ENCODE data around the gene FOSL2. TPM values are rescaled to one million over a fixed set of nuclear protein-coding genes. Genes with fewer than 3 reads are reported as not detected.
A peak's percentile ranks its signal among the peaks of the same experiment; 100 is the strongest.

The FOSL2 gene
- total and polyA plus RNA-seq, 4 donors: 23.5 to 97.9 (median 68.5) TPM

- peaks cover 27 to 75% (median 48%) of the 10 kb centered on the region in 4 donors for H3K36me3 ChIP-seq (ENCODE audit: control insufficient read depth in 4 of 4, insufficient read depth in 4 of 4, low read length in 4 of 4)
- H3K4me3 ChIP-seq: no peak overlapping the region
- H3K27ac ChIP-seq (ENCODE audit: low read depth in 1 of 2, low read length in 1 of 2): no peak overlapping the region
- H3K27me3 ChIP-seq (ENCODE audit: control insufficient read depth in 3 of 3, insufficient read depth in 3 of 3, low read length in 2 of 3): no peaks in the 10 kb centered on the region
- 94 to 95% methylated on average over 3 of the region's 3 CpGs for WGBS, 2 donors
- DNase-seq (no peak), ATAC-seq (ENCODE audit: insufficient read depth, low FRiP score) (no peak)
- no peak for TF ChIP-seq CTCF (IDR thresholded peaks at IDR 0.05; ENCODE audit: control extremely low read depth, extremely low read depth)
- no peak overlapping the region for H3K9ac ChIP-seq (ENCODE audit: insufficient read depth in 1 of 2, low read length in 2 of 2)
- no peaks in the 10 kb centered on the region for H3K9me3 ChIP-seq (ENCODE audit: control insufficient read depth in 4 of 4, insufficient read depth in 3 of 4, low read length in 3 of 4)
- peaks cover 0 to 17% (median 3%) of the 10 kb centered on the region in 5 donors for H3K4me1 ChIP-seq (ENCODE audit: control insufficient read depth in 5 of 5, insufficient read depth in 5 of 5, low read length in 5 of 5)
Observed at GRCh38 chr2:28405537-28405936, 12.9 kb downstream of the FOSL2 start.

GRCh38 chr2:28406276-28407096 lies 13.8 kb downstream of the FOSL2 start:
- peak; percentile 67 for ATAC-seq (ENCODE audit: insufficient read depth, low FRiP score)
- H3K9ac ChIP-seq (ENCODE audit: insufficient read depth in 1 of 2, low read length in 2 of 2): no peak overlapping the region
- WGBS, 2 donors: 64 to 69% methylated on average over 16 of the region's 16 CpGs
- no peaks in the 10 kb centered on the region for H3K9me3 ChIP-seq (ENCODE audit: control insufficient read depth in 4 of 4, insufficient read depth in 3 of 4, low read length in 3 of 4)
- no peaks in the 10 kb centered on the region for H3K27me3 ChIP-seq (ENCODE audit: control insufficient read depth in 3 of 3, insufficient read depth in 3 of 3, low read length in 2 of 3)
- peak overlapping the region in 1 of 2 donors; percentile 29 for H3K27ac ChIP-seq (ENCODE audit: low read depth in 1 of 2, low read length in 1 of 2)
- TF ChIP-seq CTCF (IDR thresholded peaks at IDR 0.05; ENCODE audit: control extremely low read depth, extremely low read depth): no peak
- DNase-seq: no peak
- peaks cover 0 to 14% (median 3%) of the 10 kb centered on the region in 5 donors for H3K4me1 ChIP-seq (ENCODE audit: control insufficient read depth in 5 of 5, insufficient read depth in 5 of 5, low read length in 5 of 5)
- peaks cover 32 to 79% (median 47%) of the 10 kb centered on the region in 4 donors for H3K36me3 ChIP-seq (ENCODE audit: control insufficient read depth in 4 of 4, insufficient read depth in 4 of 4, low read length in 4 of 4)
- no peak overlapping the region for H3K4me3 ChIP-seq

- Histone ChIP-seq H3K36me3 (ENCODE audit: control insufficient read depth in 4 of 4, insufficient read depth in 4 of 4, low read length in 4 of 4) (peaks cover 35 to 81% (median 53%) of the 10 kb centered on the region in 4 donors), H3K9ac (ENCODE audit: insufficient read depth in 1 of 2, low read length in 2 of 2) (no peak overlapping the region), H3K9me3 (ENCODE audit: control insufficient read depth in 4 of 4, insufficient read depth in 3 of 4, low read length in 3 of 4) (no peaks in the 10 kb centered on the region), H3K4me3 (no peak overlapping the region), H3K27me3 (ENCODE audit: control insufficient read depth in 3 of 3, insufficient read depth in 3 of 3, low read length in 2 of 3) (no peaks in the 10 kb centered on the region), H3K27ac (ENCODE audit: low read depth in 1 of 2, low read length in 1 of 2) (peak overlapping the region in 1 of 2 donors; percentile 29), H3K4me1 (ENCODE audit: control insufficient read depth in 5 of 5, insufficient read depth in 5 of 5, low read length in 5 of 5) (peaks cover 0 to 13% (median 0%) of the 10 kb centered on the region in 5 donors)
- ATAC-seq (ENCODE audit: insufficient read depth, low FRiP score): peak; percentile 21
- DNase-seq: no peak
- WGBS, 2 donors: 82 to 85% methylated on average over 8 of the region's 8 CpGs
- TF ChIP-seq CTCF (IDR thresholded peaks at IDR 0.05; ENCODE audit: control extremely low read depth, extremely low read depth): no peak
Observed at GRCh38 chr2:28407131-28407975, 14.7 kb downstream of the FOSL2 start.
